ENCODE results near the gene TRIM8.

- TF ChIP-seq CTCF (IDR thresholded peaks at IDR 0.05; ENCODE audit: control extremely low read depth in 1 of 3, insufficient read depth in 1 of 3, low read depth in 1 of 3, low read length in 3 of 3): no peak
- no peak for TF ChIP-seq POLR2A (IDR thresholded peaks at IDR 0.05; ENCODE audit: control extremely low read depth in 1 of 2, low read depth in 2 of 2, low read length in 2 of 2)
- TF ChIP-seq RAD21 (IDR thresholded peaks at IDR 0.05 in 1 of 2, conservative IDR thresholded peaks at IDR 0.05 in 1 of 2; ENCODE audit: low read depth in 2 of 2, low read length in 2 of 2): no peak
- no peak for TF ChIP-seq KDM4A (IDR thresholded peaks at IDR 0.05; ENCODE audit: low read depth, low read length, severe bottlenecking)
- TF ChIP-seq TAF1 (IDR thresholded peaks at IDR 0.05; ENCODE audit: low read depth, low read length): no peak
- TF ChIP-seq EZH2 (IDR thresholded peaks at IDR 0.05; ENCODE audit: low read depth, low read length, severe bottlenecking): no peak
- no peak for TF ChIP-seq MAX (IDR thresholded peaks at IDR 0.05)
- TF ChIP-seq SRF (IDR thresholded peaks at IDR 0.05; ENCODE audit: low read depth, low read length): no peak
- no peak for TF ChIP-seq CREB1 (IDR thresholded peaks at IDR 0.05)
Observed at GRCh38 chr10:102654969-102655368, 10.7 kb downstream of the TRIM8 start.
